Endometrial microvascular endothelial cells (primary cell): ENCODE measurements around the gene VSIG8. TPM values are rescaled to one million over a fixed set of nuclear protein-coding genes. Genes with fewer than 3 reads are reported as not detected.

Source experiments
- in situ Hi-C: cut with HindIII; loops from 2 replicates; pipeline ENCODE4 v1.10.0; 2017; ENCODE audit warnings: low sequenced_read_pairs, low pct_unique_long_range_greater_than_20kb; ENCODE audit errors: inconsistent ontology term
- total RNA-seq: library from RNA; depleted of rRNA; stranded (reverse); fragments of >200 nt; gene quantifications from one replicate; pipeline ENCODE4 v1.2.3, GENCODE V29; 2015; ENCODE audit errors: inconsistent ontology term

VSIG8 gene
- total RNA-seq, 1 donor from 2014 or later = not detected

- in situ Hi-C loops = loop anchor here (25.0 kb wide), 2 partner anchors 103 to 703 kb away; partner anchors contain the start of gene DUSP23
Measured at GRCh38 chr1:159890390-159890789, 27.9 kb upstream of the VSIG8 start.

- in situ Hi-C loops = loop anchor here (25.0 kb wide), 2 partner anchors 103 to 703 kb away; partner anchors contain the start of gene DUSP23
Measured at GRCh38 chr1:159889821-159890252, 27.4 kb upstream of the VSIG8 start.

- in situ Hi-C loops = loop anchor here (25.0 kb wide), 2 partner anchors 102 to 702 kb away; partner anchors contain the start of gene DUSP23
Measured at GRCh38 chr1:159889202-159889601, 26.7 kb upstream of the VSIG8 start.

GRCh38 chr1:159884296-159884695 lies 21.8 kb upstream of the VSIG8 start:
- in situ Hi-C loops = loop anchor here (25.0 kb wide), 2 partner anchors 97 to 697 kb away; partner anchors contain the start of gene DUSP23

- in situ Hi-C loops = loop anchor here (25.0 kb wide), 2 partner anchors 96 to 696 kb away; partner anchors contain the start of gene DUSP23
Measured at GRCh38 chr1:159883134-159883533, 20.7 kb upstream of the VSIG8 start.

- in situ Hi-C loops = loop anchor here (25.0 kb wide), 2 partner anchors 95 to 695 kb away; partner anchors contain the start of gene DUSP23
Measured at GRCh38 chr1:159882527-159882862, 20.0 kb upstream of the VSIG8 start.

GRCh38 chr1:159881622-159882526 lies 19.4 kb upstream of the VSIG8 start:
- in situ Hi-C loops = loop anchor here (25.0 kb wide), 2 partner anchors 95 to 695 kb away; partner anchors contain the start of gene DUSP23

- in situ Hi-C loops = loop anchor here (25.0 kb wide), 2 partner anchors 93 to 693 kb away; partner anchors contain the start of gene DUSP23
Measured at GRCh38 chr1:159880430-159880829, 18.0 kb upstream of the VSIG8 start.

GRCh38 chr1:159879977-159880376 lies 17.5 kb upstream of the VSIG8 start:
- in situ Hi-C loops = loop anchor here (25.0 kb wide), 2 partner anchors 93 to 693 kb away; partner anchors contain the start of gene DUSP23

- in situ Hi-C loops = loop anchor here (25.0 kb wide), 2 partner anchors 92 to 692 kb away; partner anchors contain the start of gene DUSP23
Measured at GRCh38 chr1:159879136-159879535, 16.7 kb upstream of the VSIG8 start.

- in situ Hi-C loops = loop anchor here (25.0 kb wide), 2 partner anchors 91 to 691 kb away; partner anchors contain the start of gene DUSP23
Measured at GRCh38 chr1:159877695-159878444, 15.4 kb upstream of the VSIG8 start.

- in situ Hi-C loops = no loop called here
Measured at GRCh38 chr1:159873530-159874143, 11.2 kb upstream of the VSIG8 start.

GRCh38 chr1:159872891-159873290 lies 10.4 kb upstream of the VSIG8 start:
- in situ Hi-C loops = no loop called here

- in situ Hi-C loops = no loop called here
Measured at GRCh38 chr1:159870704-159871103, 8.2 kb upstream of the VSIG8 start.

- in situ Hi-C loops = no loop called here
Measured at GRCh38 chr1:159869607-159870006, 7.2 kb upstream of the VSIG8 start.

- in situ Hi-C loops = no loop called here
Measured at GRCh38 chr1:159869173-159869572, 6.7 kb upstream of the VSIG8 start.

GRCh38 chr1:159868766-159869165 lies 6.3 kb upstream of the VSIG8 start:
- in situ Hi-C loops = no loop called here

GRCh38 chr1:159867664-159868026 lies 5.2 kb upstream of the VSIG8 start:
- in situ Hi-C loops = no loop called here
